HG03039 (cell line): ENCODE results near the gene HDAC10.

Experiments
- ATAC-seq: cut with Tn5 transposase; IDR thresholded peaks from one replicate; pipeline ENCODE4 v1.9.1; 2021; ENCODE audit warnings: mild to moderate bottlenecking, moderate library complexity; ENCODE audit not compliant: unreplicated experiment

The HDAC10 gene

DNA sequence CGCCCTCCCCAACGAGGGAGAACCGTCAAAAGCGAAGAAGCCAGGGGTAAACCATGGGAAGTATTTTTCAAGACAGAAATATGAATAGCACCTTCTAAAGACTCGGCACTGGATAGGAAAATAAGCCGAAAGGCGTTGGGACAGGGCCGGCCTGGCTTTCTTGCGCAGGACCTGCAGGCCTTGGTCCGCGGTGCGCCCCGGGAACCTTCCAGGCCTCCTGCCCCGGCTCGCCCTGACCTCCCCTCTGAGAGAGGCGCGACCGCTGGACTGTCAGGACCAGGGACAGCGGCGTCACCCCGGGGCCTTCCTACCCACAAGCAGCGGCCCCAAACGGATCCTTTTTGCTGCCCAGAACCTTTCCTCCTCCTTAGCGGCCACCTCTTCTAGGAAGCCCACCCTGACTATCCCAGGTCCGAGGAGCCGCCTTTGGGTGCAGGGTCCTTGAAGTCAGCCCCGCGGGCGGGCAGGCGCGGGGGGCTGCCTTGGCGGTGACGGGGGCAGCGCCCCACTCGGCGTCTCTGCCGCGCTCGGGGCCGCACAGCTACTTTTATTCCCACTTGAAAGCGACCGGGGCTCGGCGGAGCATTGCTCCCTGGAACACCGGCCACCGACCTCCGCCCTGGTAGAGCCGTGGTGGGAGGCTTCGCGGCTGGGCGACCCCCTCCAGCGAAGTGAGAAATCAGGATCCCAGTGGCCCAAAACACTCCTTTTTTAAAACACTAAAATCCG, 19.8 kb upstream of the HDAC10 start:
- no peak for ATAC-seq

DNA sequence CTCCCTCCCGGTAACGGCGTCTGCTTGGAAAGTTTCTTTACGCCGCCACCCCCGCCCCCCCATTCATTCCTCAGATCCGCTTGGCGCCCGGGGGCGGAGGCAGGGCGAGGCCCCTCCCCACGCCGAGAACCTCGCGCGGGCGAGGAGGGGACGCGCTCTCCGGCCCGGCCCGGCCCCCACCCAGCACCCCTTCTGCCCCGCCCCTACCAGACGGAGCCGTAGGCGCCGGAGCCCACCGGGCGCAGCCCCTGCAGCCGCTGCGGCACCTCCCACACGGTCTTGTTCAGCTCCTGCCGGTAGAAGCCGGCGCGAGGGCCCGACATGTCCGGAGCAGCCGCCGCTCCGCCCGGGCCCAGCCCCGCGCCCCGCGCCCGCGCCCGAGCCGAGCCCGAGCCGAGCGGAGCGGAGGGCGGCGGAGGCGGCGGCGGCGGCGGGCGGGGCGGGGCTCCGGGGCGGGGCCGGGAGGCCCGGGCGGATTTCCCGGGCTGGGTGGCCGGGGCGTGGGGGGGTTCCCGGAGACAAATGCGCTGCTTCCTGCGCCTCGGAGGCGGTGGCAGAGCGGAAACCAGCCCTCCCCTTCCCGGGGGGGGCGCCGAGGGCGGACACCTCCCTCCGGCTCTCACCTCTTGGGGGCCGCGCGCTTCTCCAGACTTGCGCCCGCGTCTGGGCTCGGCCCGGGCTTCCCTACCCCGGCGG, 19.1 kb upstream of the HDAC10 start, which contains the start of gene MAPK11:
Gene MAPK11 (minus strand): TSS at position 411 of the 696 bp plus-strand sequence. CDS start 88 bp downstream, at position 323.
- ATAC-seq: no peak

DNA sequence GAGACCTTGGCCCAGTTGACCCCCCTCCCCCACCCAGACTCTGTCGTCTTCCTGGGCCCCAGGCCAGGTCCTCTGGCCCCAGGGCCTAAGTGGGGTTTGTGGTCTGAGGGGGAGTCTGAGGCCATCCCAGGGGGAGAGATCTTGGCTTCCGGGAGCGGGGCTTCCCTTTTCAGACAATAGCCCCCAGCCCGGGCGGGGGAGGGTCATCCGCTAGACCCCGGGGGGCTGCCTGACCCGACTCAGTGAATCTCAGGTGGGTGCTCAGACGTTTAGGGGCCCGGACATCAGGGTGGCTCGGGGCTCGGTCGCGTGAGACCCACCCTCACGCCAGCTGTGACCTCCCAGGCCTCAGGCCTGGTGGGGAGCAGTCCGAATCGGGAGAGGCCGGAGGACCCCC, 18.5 kb upstream of the HDAC10 start:
- no peak for ATAC-seq

DNA sequence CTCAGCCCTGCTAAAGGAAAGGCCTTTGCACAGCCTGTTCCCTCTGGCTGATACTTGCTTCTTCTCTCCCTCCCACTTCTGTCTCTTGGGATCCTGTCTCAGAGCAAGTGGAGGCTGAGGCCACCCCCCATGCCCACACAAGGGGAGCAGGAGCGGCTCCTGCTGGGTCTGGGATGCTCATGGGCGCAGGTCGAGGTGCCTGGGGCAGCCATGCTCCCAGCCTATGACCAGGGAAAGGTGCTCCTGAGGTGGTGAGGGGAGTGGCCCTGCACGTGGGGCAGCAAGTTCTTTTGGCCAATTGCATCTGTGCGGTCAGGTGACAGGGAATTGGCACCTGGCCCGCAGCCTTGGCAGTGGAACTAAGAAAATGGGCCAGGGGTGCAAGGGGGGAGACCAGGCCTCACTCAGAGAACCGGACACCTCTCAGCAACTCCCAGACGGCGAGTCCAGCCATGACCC, 17.6 kb upstream of the HDAC10 start:
- no peak for ATAC-seq

DNA sequence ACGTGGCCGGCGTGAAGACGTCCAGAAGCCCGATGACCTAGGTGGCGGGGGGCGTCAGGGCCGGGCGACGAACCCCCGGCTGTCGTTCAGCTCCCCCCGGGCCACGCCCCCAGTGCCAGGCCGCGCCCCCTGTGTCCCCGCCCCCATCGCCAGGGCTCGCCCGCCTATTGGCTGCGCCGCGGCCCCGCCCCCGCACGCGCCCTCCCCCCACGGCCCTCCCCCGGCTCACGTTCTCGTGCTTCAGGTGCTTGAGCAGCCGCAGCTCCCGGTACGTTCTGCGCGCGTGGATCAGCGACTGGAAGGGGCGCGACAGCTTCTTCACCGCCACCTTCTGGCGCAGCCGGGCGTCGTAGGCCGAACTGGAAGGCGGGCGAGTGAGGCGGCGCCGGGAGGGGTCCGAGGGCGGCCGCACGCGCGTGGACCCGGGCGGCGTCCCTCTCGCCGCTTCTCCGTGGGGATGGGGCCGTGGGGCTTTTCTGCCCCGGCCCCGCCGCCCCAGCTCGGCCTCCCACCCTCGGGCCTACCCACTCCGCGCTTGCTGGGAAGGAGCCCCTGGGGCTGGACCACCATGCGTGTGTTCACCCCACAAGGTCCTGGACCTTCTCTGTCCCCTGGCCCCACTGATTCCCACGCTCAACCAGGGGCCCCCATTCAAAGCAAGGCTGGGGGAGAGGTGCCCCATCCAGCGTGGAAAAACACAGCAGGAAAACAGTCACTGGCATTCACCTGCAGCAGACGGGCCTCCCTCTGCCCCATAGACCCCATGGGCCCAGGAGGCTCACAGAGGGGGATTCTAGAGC, 16.7 kb upstream of the HDAC10 start:
- no peak for ATAC-seq

DNA sequence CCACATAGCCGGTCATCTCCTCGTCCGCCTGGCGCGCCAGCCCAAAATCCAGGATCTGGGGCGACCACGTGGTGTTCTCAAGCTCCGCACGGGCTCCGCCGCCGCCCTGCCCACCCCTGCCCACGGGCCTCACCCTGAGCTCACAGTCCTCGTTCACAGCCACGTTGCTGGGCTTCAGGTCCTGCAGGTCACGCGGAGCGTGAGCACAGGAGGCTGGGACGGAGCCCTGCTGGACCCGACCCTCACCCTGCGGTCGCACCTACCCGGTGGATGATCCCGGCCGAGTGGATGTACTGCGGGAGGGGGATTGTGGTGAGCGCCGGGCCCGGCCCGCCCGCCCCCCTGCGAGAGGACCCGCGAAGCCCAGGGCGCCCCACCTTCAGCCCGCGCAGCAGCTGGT, 15.9 kb upstream of the HDAC10 start:
- ATAC-seq: no peak

DNA sequence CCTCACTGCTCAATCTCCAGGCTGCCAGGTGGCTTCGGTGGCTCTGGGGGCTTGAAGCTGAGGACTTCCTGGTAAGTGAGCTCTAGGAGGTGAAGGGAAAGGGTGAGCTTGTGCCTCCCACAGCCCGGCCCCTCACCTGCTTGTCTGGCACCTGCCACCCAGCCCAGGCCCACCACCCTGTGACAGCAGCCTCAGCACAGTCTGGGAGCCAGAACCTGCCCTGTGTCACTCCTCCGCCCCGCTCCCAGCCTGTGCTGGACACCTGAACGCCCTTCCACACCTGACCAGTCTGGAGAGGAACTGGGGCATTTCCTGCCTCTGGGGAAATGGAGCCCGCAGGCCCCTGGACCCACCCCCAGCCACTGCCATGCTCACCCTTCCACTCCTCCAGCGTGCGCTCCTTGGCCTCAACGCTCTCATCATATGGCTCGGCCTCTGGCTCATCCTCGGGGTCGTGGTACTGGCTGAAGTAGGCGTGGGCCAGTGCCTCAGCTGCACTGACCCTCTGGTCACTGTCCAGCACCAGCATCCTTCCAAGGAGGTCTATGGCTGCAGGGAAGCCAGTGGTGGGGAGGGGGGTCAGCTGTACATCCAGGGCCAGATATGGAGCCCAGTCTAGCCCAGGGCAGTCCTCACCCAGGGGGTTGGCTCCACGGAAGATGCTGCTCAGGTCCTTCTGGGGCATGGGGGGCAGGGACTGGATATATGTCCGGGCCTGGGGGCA, 14.0 kb upstream of the HDAC10 start:
- ATAC-seq: no peak

DNA sequence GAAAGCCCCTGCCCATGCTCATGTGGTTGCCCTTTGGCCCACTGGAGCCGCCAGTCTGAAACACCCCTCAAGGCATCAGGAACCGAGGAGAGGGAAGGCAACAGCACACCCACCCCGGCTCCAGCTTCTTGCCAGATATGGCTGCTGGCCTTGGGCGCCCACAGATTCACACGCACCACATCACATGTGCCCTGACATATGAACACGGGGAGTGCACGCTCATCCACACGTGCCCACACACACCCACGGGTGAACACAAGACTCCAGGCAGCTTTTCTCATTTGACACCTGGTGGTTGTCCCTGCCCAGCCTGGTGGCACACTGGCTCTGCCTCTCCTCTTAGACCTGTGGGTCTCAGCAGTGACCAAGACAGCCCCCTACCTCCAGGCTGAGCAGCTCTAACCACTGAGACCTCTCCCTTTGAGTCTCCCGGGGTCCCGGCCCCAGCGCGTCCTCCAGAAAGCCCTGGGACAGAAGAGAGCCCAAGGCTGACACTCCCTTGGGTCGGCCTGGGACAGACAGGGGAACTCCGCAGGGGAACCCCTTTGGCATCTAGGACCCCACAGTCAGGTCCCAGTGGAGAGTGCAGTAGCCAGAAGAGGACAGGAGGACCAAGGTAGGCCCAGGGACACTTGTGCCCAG, 13.2 kb upstream of the HDAC10 start:
- no peak for ATAC-seq

DNA sequence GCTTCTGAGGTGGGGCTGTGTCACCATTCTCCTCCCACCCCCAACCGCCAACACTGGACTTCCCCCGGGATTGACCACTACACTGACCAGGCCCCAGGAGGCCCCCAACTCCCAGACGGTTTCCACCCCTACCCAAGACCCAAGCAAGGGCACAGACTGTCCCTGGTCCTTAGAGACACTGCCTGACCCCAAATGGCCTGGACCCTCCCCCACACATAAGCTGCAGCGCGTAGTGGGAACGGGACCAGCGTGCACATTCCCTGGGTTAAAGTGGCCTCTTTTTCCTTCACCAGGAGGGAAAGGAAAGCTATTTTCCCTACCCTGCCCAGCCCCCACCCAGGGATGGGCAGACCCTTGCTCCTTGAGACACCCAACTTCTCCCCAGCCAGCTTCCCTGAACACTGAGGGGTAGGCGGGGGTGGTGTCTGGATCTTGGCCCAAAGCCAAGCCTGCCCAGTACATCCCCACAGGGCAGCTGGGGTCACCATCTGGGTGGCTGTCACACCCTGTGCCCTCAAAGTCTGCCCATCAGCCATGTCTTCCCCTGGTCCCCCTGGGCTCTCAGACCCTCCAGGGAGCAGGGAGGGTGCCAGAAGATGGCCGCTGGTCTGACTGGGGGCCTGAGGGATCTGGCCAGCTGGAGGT, 12.0 kb upstream of the HDAC10 start:
- no peak for ATAC-seq

DNA sequence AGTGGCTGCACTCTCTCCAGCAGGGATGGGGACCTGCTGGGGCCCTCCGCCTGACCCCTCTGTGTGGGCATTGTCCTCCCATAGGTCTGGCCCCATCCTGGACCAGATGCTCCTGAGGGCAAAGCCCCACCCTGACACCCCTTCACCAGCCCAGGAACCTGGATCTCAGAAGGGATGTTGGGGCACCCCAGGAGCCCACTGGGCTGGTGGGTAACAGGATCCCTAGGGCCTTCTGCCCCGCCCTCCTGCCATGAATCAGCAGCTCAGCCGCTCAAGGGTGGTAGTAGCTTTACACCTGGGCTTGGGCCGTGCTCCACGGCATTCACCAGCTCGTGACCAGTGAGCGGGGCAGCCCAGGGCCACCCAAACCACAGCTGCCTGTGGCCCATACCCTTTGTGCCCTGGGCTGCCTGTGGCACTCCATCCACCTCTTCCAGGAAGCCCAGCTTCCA, 11.4 kb upstream of the HDAC10 start:
- ATAC-seq: no peak

DNA sequence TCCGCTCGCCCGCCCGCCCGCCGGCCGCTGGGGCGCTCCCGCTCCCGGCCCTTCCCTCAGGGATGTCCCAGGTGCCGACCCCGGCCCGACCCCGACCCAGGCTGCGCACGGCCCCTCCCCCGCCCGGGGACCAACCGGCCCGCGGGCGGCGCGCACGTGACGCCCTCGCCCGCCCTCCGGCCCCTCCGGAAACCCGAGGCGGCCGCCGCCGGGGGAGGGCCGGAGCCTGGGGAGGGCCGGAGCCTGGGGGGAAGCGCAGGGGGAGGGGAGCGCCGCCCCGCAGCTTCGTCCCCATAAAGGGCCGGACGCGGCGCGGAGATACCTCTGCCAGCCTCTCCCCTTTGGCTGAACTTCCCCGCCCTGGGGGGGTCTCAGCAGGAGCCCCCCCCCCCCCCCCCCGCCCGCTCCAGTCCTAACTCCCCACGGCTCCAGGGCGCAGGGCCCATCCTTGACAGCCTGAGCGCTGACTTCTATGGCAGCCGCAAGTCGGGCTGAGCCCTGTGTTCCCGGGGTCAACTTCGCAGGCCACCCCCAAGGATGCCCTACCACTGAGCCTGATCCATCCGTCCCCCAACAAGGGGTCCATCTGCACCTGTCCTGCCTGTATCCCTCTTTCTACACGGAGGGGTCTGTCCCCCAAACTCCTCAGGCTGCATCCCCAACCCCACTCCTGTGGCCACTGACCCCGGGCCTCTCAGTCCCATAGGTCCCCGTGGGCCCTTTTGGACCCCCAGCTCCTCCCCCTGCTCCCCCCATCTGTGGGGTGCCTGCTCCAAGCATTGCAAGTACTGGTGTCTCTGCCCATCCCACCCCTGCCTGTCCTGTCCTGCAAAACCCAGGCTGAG, 10.8 kb upstream of the HDAC10 start, which contains the start of gene MAPK12:
Gene MAPK12 (minus strand): TSS at position 69 of the 845 bp plus-strand sequence. CDS start 174 bp downstream, outside the sequence.
- ATAC-seq: no peak

DNA sequence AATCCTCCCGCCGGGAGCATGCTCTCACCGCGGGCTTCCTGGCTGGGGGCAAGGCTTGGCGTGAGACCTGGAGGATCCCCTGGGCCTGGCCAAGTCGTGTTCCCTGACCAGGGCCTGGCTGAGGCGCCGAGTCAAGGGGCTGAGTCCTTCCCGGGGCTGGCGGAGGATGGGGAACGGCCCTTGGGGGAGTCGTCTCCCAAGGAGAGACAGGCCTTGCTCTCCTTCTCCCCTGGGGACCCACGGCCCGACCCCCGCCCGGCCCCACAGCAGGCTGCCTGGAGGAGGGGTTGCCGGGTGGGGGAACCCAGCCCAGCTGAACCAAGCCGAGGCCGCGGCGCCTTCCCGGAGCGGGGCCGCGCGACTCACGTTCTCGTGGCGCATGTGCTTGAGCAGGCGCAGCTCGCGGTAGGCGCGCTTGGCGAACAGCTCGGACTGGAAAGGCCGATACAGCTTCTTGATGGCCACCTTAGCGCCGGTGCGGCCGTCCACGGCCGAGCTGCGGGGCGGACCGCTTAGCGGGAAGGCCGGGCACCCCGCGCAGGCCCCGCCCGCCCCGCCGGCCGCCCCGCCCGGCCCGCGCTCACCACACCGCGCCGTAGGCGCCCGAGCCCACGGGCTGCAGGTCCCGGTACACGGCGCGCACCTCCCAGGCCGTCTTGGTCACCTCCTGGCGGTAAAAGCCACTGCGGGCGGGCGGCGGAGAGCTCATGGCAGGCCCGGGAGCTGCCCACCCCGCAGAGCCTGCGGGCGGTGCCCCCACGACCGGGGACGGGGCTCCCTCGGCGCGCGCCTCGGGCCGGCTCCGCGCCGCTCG, 9.9 kb upstream of the HDAC10 start:
- no peak for ATAC-seq

DNA sequence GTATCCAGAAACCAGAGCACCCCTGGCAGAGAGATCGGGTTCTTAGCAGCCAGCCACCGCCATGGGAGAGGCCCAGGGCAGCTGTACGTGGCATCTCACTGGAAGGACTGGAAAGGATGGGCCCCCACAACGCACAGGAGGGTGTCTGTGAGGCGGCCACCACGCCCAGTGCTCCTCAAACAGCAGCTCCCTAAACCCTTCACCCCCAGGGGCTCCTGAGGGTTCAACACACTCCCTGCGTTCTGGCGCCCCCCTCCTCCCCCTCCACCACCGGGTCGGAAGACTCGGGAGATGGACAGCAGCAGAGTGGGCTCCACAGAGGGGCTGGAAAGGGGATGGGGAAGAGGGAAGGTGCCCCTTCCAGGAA, 9.4 kb upstream of the HDAC10 start:
- ATAC-seq: no peak

DNA sequence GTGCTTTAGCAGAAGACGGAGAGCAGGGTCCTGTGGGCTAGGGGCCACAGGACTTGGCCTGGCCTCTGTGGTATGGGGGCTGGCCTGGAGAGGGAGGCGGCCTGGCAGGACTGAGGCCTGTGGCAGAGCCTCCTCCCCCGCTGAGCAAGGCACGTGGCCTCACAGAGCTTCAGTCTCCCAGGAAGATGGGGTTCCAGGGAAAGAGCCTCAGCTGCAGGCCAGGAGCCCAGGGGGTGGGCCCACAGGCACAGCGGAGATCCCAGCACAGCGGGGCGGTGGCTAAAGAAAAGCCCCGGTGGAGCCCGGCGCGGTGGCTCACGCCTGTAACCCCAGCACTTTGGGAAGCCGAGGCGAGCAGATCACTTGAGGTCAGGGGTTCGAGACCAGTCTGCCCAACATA, 8.2 kb upstream of the HDAC10 start:
- no peak for ATAC-seq

DNA sequence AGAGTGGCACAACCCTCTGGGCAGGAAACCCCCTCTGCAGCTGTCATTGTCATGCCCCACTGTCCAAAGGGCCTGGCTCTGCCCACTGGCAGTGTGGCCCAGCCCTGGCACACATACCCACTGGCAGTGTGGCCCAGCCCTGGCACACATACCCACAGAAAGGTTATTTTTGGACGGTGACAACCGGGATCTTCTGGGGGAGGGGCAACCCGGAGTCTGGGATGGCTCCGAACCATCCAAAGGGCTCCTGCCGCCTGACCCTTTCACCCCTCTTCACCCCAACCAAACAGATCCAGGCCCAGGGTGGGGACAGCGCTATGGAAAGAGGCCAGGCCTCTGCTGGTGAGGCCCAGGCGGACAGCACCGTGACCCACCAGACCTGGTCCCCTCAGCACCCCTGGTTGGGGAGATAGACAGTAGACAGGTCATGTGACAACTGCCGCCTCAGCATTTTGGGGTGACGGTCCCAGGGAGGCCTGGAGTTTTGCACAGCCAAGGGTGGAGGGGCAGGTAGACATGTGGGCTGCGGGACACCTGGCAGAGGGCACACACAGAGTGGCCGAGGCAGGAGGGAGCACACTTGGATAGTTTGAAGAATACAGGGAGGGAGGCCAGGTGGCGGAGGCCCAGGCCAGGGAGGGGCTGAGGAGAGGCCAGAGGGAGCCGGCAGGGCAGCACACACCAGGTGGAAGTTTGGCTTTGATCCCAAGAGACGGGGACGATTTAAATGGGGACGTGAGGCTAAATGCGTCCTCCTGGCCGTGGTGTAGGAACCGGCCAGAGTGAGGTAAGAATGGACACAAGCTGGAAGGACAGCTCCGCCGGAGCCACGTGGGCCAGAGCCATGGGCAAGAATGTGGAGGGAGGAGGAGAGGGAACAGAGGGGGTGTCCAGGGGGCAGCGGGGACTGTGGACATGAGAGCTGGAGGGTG, 7.6 kb upstream of the HDAC10 start:
- ATAC-seq: no peak

DNA sequence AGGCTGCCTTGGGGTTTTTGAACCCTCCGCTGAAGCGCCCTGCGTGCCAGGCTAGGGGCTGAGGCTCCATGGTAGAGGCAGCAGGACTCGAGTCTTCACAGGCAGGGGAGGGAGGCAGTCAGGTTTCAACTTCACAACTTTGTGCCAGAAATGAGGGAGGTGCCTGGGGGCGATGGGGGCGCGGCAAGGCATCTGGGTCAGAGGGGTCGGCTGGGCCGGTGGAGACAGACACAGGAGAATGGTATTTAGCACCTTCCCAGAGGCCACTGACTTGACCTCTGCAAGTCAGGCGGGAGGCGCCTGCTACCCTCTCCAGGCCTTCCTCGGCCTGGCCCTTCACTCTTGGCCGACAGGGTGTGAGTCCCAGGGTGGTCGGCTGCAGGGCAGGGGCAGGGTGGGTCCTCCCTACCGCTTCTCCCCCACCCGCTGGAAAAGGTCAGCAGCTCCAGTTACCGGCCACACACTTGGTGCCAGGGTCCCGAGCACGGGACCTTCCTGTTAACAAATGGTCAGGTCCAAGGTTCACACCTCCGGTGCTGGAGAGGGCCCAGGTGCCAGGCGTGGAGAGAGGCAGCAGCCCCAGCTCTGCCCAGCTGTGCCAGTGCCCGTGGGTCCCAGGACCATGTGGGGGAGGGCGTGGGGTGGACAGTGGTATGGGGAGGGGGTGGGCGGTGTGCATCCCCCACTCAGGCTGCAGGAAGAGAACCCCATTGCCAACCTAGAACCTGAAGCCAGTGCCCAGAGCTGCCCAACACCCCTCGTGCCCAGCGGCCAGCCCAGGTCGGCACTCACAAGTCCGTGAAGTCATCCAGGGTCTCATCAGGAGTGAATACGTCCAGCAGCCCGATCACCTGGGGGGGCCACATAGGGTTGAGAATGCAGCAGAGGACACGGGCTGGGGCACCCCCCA, 6.6 kb upstream of the HDAC10 start:
- ATAC-seq: no peak
